GM18858 (cell line): ENCODE data around the gene OR2M4.
A peak's percentile ranks its signal among the peaks of the same experiment; 100 is the strongest.
"Not testable (repeated sequence)": the region's sequence is repeated elsewhere in the genome, so short reads cannot be mapped to it uniquely, and the experiment has no call there.

ENCODE experiments used
- ATAC-seq: cut with Tn5 transposase; IDR thresholded peaks from one replicate; pipeline ENCODE4 v1.9.1; 2021; ENCODE audit not compliant: unreplicated experiment

Gene OR2M4

GRCh38 chr1:248231117-248231516 lies at the start of gene OR2M4:
TSS of gene OR2M4 (plus strand) at chr1:248231417. CDS start at chr1:248238929, 7,512 bp downstream.
- ATAC-seq, result no peak

- ATAC-seq, result peak; percentile 68
These were observed 47.2 kb upstream of the OR2M4 start for GRCh38 chr1:248183996-248184395.

GRCh38 chr1:248187363-248187762 lies 43.9 kb upstream of the OR2M4 start:
- no peak for ATAC-seq

- ATAC-seq, result no peak
These were observed 42.2 kb upstream of the OR2M4 start for GRCh38 chr1:248189026-248189425.

- no peak for ATAC-seq
These were observed 37.1 kb upstream of the OR2M4 start for GRCh38 chr1:248194117-248194516.

GRCh38 chr1:248196965-248197364 lies 34.3 kb upstream of the OR2M4 start, which contains the start of gene OR2M3:
TSS of gene OR2M3 (plus strand) at chr1:248197265. CDS start at chr1:248203068, 5,803 bp downstream.
- no peak for ATAC-seq

GRCh38 chr1:248215880-248216279 lies 15.3 kb upstream of the OR2M4 start:
- no peak for ATAC-seq

- no peak for ATAC-seq
These were observed 5.7 kb upstream of the OR2M4 start for GRCh38 chr1:248225537-248225936.

GRCh38 chr1:248229360-248229908 lies 1.8 kb upstream of the OR2M4 start:
- no peak for ATAC-seq

GRCh38 chr1:248239478-248239877 lies 8.3 kb downstream of the OR2M4 start:
- ATAC-seq, result no peak

- peak; percentile 85 for ATAC-seq
These were observed 12.0 kb downstream of the OR2M4 start for GRCh38 chr1:248243204-248243603.

GRCh38 chr1:248259309-248259708 lies 28.1 kb downstream of the OR2M4 start:
- ATAC-seq, result not testable (repeated sequence)

GRCh38 chr1:248268178-248268577 lies 37.0 kb downstream of the OR2M4 start:
- ATAC-seq, result no peak

- not testable (repeated sequence) for ATAC-seq
These were observed 42.0 kb downstream of the OR2M4 start for GRCh38 chr1:248273225-248273624.

- ATAC-seq, result no peak
These were observed 46.7 kb downstream of the OR2M4 start, which contains the start of gene OR2T33 for GRCh38 chr1:248277876-248278275. TSS of gene OR2T33 (minus strand) at chr1:248277976. CDS start at chr1:248273814, 4,162 bp downstream.

- ATAC-seq, result no peak
These were observed 57.2 kb downstream of the OR2M4 start for GRCh38 chr1:248288391-248288790.
